GOT3 (cell line): ENCODE measurements around the gene EIF5A.

ENCODE experiments used
- DNase-seq: peaks from one replicate; lab custom pipeline; 2025; ENCODE audit warnings: mixed read lengths; lab: John Stamatoyannopoulos, UW

Gene EIF5A

DNA sequence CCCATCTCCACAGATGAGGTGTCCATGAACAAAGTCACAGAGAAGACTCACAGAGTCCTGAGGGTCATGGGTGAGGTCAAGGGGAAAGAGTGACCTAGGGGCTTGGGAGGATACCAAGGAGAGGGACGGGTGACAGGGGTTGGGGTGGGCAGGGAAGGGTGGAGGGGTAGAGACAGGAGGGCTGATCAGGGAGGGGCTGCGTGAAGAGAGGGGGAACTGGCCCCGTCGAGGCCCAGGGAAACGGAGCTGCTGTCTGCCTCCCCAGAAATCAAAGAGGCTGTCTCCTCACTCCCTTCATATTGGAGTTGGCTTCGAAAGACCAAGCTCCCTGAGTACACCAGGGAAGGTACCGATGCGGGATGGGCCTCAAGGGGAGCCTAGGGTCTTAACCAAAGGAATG lies 48.1 kb downstream of the EIF5A start:
- no peak for DNase-seq

DNA sequence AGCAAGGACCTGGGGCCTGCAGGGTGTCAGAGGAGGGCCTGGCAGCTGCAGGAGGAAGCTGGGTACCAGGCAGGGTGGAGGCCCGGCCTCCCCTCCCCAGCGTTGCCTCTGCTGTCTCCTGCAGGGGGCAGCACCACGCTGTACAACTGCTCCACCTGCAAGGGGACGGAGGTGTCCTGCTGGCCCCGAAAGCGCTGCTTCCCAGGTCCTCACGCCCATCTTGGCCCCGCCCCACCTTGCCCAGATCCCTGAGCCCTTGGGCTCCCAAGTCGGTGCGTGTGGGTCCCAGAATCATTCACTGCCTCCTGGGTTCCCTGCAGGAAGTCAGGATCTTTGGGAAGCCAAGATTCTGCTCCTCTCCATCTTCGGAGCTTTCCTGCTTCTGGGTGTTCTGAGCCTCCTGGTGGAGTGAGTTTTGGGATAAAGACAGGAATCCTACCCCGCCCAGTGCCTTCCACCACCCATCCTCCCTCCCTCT lies 48.7 kb downstream of the EIF5A start:
- DNase-seq: no peak

GRCh38 chr17:7356756-7357155 lies 49.3 kb downstream of the EIF5A start:
- no peak for DNase-seq

- DNase-seq: no peak
Observed at GRCh38 chr17:7357381-7357780, 50.0 kb downstream of the EIF5A start.

DNA sequence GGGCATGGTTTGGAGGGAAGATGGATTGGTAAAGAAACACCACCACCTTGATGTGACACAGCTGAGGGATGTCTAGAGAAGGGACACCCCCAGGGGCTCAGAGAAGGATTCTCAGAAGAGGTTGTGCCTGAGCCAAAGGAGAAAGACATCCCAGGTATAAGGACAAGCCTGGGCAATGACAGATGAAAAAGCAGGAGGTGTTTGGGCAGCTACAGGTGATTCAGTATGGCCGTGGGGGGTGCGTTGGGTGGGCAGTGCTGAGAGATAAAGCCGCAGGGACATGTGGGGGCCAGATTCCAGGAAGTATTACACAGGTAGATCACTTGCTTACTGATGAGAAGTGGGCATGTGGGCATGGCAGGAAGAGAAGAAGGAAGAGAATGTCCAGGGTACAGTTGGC lies 54.5 kb downstream of the EIF5A start:
- DNase-seq: no peak
